HepG2 (cell line): ENCODE data around the gene TPRN. TPM values are rescaled to one million over a fixed set of nuclear protein-coding genes. Genes with fewer than 3 reads are reported as not detected.

Experiments used
- ATAC-seq: fragments of 200-7000 bp; cut with Tn5 transposase; 3 replicates; pipeline ENCODE4 v1.9.1; 2020; ENCODE audit warnings: mild to moderate bottlenecking, moderate library complexity
- BruUV-seq: library from RNA; stranded (reverse); fragments of 400-500 nt; replicated peaks from 2 replicates; lab custom pipeline; 2021; lab: Mats Ljungman, UMichigan
- CTCF ChIA-PET: fragments of 300-600 bp; formaldehyde crosslinking; extraction: SDS; loops from one replicate; lab custom pipeline; 2021; ENCODE audit warnings: low total read pairs, inconsistent platforms, low intra/inter-chr PET ratio; lab: Yijun Ruan, JAX
- POLR2A ChIA-PET: fragments of 350-600 bp; sonication (Branson Sonifier 250); formaldehyde crosslinking; loops from one replicate; lab custom pipeline; 2020; ENCODE audit warnings: antibody characterized with exemption, inconsistent platforms; lab: Yijun Ruan, JAX
- DNase-seq: peaks from one replicate; pipeline ENCODE4 v3.0.0-alpha.2; 2015; ENCODE audit warnings: low spot score
- FAIRE-seq: peaks from 3 replicates; lab custom pipeline; 2011; peaks lifted over from hg19 to GRCh38; lab: Jason Lieb, UNC
- H2AFZ ChIP-seq: one replicate; pipeline ENCODE4 v1.6.1; 2011; ENCODE audit warnings: low read length, inconsistent platforms
- H3K27ac ChIP-seq: fragments of 300-600 bp; 3 replicates; pipeline ENCODE4 v1.8.0; 2011; ENCODE audit warnings: mixed run types, mild to moderate bottlenecking, mixed read lengths, low read length, inconsistent platforms; ENCODE audit not compliant: insufficient read depth; ENCODE audit errors: extremely low read length
- H3K27me3 ChIP-seq, 2 experiments: fragments of 200-600 bp in 1 of 2; 2 replicates in 1 of 2; 3 replicates in 1 of 2; pipeline versions ENCODE4 v1.6.0 to v1.8.0; 2011; ENCODE audit warnings: low read length in 2 of 2, mild to moderate bottlenecking in 2 of 2, moderate library complexity in 2 of 2, inconsistent platforms in 1 of 2; ENCODE audit not compliant: insufficient read depth in 2 of 2, control insufficient read depth in 1 of 2
- H3K36me3 ChIP-seq, 2 experiments: fragments of 200-600 bp in 1 of 2; replicated peaks in 1 of 2; 2 replicates in 1 of 2; 3 replicates in 1 of 2; pipeline versions ENCODE4 v1.5.1 to v1.8.0; 2011; ENCODE audit warnings: low read length in 2 of 2, inconsistent platforms in 1 of 2; ENCODE audit not compliant: insufficient read depth in 2 of 2, control insufficient read depth in 1 of 2
- H3K4me1 ChIP-seq: 2 replicates; pipeline ENCODE4 v1.5.1; 2012; ENCODE audit warnings: low read length, inconsistent platforms; ENCODE audit not compliant: insufficient read depth
- H3K4me2 ChIP-seq: 2 replicates; pipeline ENCODE4 v1.6.0; 2011; ENCODE audit warnings: low read depth, low read length, inconsistent platforms
- H3K4me3 ChIP-seq, 3 experiments: fragments of 200-600 bp in 1 of 3; sonication (generic), shearing (Covaris generic) in 1 of 3; replicated peaks in 1 of 3; 2 replicates each; pipeline ENCODE4 v1.5.1; 2011 to 2016; ENCODE audit warnings: low read length in 3 of 3, inconsistent platforms in 2 of 3, low read depth in 2 of 3, mild to moderate bottlenecking in 2 of 3, control low read depth in 1 of 3, mixed read lengths in 1 of 3; ENCODE audit not compliant: insufficient read depth in 1 of 3
- H3K79me2 ChIP-seq: one replicate; pipeline ENCODE4 v1.6.1; 2011; ENCODE audit warnings: low read length, inconsistent platforms; ENCODE audit not compliant: insufficient read depth
- H3K9ac ChIP-seq: 2 replicates; pipeline ENCODE4 v1.6.0; 2011; ENCODE audit warnings: mild to moderate bottlenecking, low read depth, low read length, inconsistent platforms; ENCODE audit not compliant: insufficient read depth
- H3K9me3 ChIP-seq: 2 replicates; pipeline ENCODE4 v1.5.1; 2012; ENCODE audit warnings: mild to moderate bottlenecking, low read length
- H4K20me1 ChIP-seq: 2 replicates; pipeline ENCODE4 v1.6.0; 2011; ENCODE audit warnings: inconsistent platforms, mild to moderate bottlenecking, low read length, moderate library complexity; ENCODE audit not compliant: insufficient read depth
- DNMT3B ChIP-seq: conservative IDR thresholded peaks from 2 replicates; pipeline ENCODE4 v1.6.1; 2016; ENCODE audit warnings: missing biosample characterization, control low read depth
- PATZ1 ChIP-seq: sonication (generic); formaldehyde crosslinking; IDR thresholded peaks from 2 replicates; pipeline ENCODE4 v1.4.0; 2020; ENCODE audit warnings: missing genetic modification reagents
- SMAD1 ChIP-seq: sonication (generic); formaldehyde crosslinking; IDR thresholded peaks from 2 replicates; pipeline ENCODE4 v1.4.0; 2020; ENCODE audit warnings: missing genetic modification reagents, low read depth, mild to moderate bottlenecking, borderline replicate concordance
- TCF12 ChIP-seq, 2 experiments: fragments of 450-650 bp in 1 of 2; sonication (generic) in 1 of 2; formaldehyde crosslinking in 1 of 2; IDR thresholded peaks; 2 replicates each; pipeline versions ENCODE4 v1.6.1 to v1.8.0; 2017 to 2022; ENCODE audit warnings: antibody characterized with exemption in 1 of 2, mild to moderate bottlenecking in 1 of 2, missing genetic modification reagents in 1 of 2, moderate library complexity in 1 of 2
- ZNF383 ChIP-seq: sonication (generic); formaldehyde crosslinking; IDR thresholded peaks from 2 replicates; pipeline ENCODE4 v1.4.0; 2020; ENCODE audit warnings: missing genetic modification reagents, mild to moderate bottlenecking, borderline replicate concordance
- ZNF674 ChIP-seq: sonication (generic); formaldehyde crosslinking; IDR thresholded peaks from 2 replicates; pipeline ENCODE4 v1.5.0; 2020; ENCODE audit warnings: low read depth, mild to moderate bottlenecking, missing genetic modification reagents
- WGBS: methylation state at CpG from one replicate; pipeline ENCODE4 v1.1.6; 2017; ENCODE audit warnings: low lambda C conversion rate; 5-methylcytosine and 5-hydroxymethylcytosine counted together
- in situ Hi-C: cut with HindIII; loops from 2 replicates; pipeline ENCODE4 v1.10.0; 2017; ENCODE audit warnings: low pct_unique_long_range_greater_than_20kb; ENCODE audit not compliant: extremely low pct_ligation_motif_present
- intact Hi-C: fragments of 100-400 bp; cut with micrococcal nuclease; formaldehyde crosslinking; loops from one replicate; pipeline ENCODE4 v1.10.0; 2022; ENCODE audit not compliant: unreplicated experiment
- polyA plus RNA-seq, 8 experiments: library from polyadenylated mRNA; depleted of rRNA in 3 of 8; stranded (reverse) in 7 of 8; unstranded in 1 of 8; fragments of >200 nt; fragmentation: Illumina TruSeq in 4 of 8; extraction: Trizol in 4 of 8; gene quantifications; 2 replicates each; pipeline versions ENCODE4 v1.2.1 to v1.2.3, GENCODE V29; 2011 to 2016; ENCODE audit warnings: low read depth in 4 of 8, missing spikeins in 1 of 8, mixed read lengths in 1 of 8; ENCODE audit not compliant: insufficient read depth in 1 of 8
- total RNA-seq, 5 experiments: library from RNA; depleted of rRNA; stranded (reverse); fragments of >200 nt; fragmentation: Illumina TruSeq; extraction: Trizol; gene quantifications; 2 replicates each; pipeline ENCODE4 v1.2.3, GENCODE V29; 2016; ENCODE audit warnings: low read depth in 1 of 5

The TPRN gene
- total and polyA plus RNA-seq, 2 of the 13 experiments (the other 11 are each of a cell fraction or from before 2014, with no cell fraction given): 10.1 to 19.2 TPM

GRCh38 chr9:137167277-137167746, 33.2 kb downstream of the TPRN start:
- WGBS: no CpG with 5 or more reads among the region's 44 CpGs
- FAIRE-seq (no peak), ATAC-seq (no peak), DNase-seq (no peak)
- Histone ChIP-seq H3K9me3 (no peaks in the 10 kb centered on the region), H3K27me3 (peaks cover 13 to 91% of the 10 kb centered on the region in 2 experiments; a peak in 3 of 5 replicates), H2AFZ (no peak overlapping the region), H3K79me2 (no peaks in the 10 kb centered on the region), H3K27ac (no peak overlapping the region), H3K9ac (no peak overlapping the region), H3K4me3 (no peak overlapping the region), H3K4me2 (0 out of 2 replicates have a peak overlapping the region, but pooled peaks have one; percentile 18), H3K36me3 (no peaks in the 10 kb centered on the region), H3K4me1 (peaks cover 9% of the 10 kb centered on the region), H4K20me1 (no peaks in the 10 kb centered on the region)
- POLR2A ChIA-PET: interaction anchor here (1.3 kb wide), 1 partner anchor 22 kb away, joined by 4 read pairs; no protein-coding TSS in a partner anchor
- no TSS peak for BruUV-seq
- intact Hi-C loops: no loop called here
- no peak for TF ChIP-seq ZNF383
- no peak for TF ChIP-seq ZNF674
- TF ChIP-seq DNMT3B (CRISPR knock-in tag): no peak
- TF ChIP-seq PATZ1 (CRISPR knock-in tag): no peak
- TF ChIP-seq SMAD1 (CRISPR knock-in tag): no peak
- TF ChIP-seq TCF12 (IDR thresholded peaks at IDR 0.05): no peak
- no peak for TF ChIP-seq TCF12 (CRISPR knock-in tag; IDR thresholded peaks at IDR 0.05)
- CTCF ChIA-PET: no interaction called here
- in situ Hi-C loops: no loop called here
